Mesenchymal stem cell (in vitro differentiated cells and primary cell): Measurements from ENCODE around the gene TRAF2.

Source experiments
- DNase-seq: peaks from one replicate; pipeline ENCODE4 v3.0.0-alpha.2; 2013
- H2AFZ ChIP-seq: one replicate; pipeline ENCODE4 v1.6.1; 2013; ENCODE audit warnings: low read depth, mild to moderate bottlenecking, control low read depth, inconsistent platforms, low read length, moderate library complexity
- H2AK5ac ChIP-seq: 2 replicates; pipeline ENCODE4 v1.6.1; 2013; ENCODE audit warnings: low read length, moderate library complexity, mild to moderate bottlenecking, inconsistent platforms; ENCODE audit not compliant: severe bottlenecking
- H2BK120ac ChIP-seq: one replicate; pipeline ENCODE4 v1.6.1; 2013; ENCODE audit warnings: low read depth, mild to moderate bottlenecking, inconsistent platforms, low read length, moderate library complexity
- H2BK12ac ChIP-seq, 2 experiments: one replicate each; pipeline ENCODE4 v1.6.1; 2013; ENCODE audit warnings: inconsistent platforms in 2 of 2, low read length in 2 of 2, mild to moderate bottlenecking in 2 of 2, moderate library complexity in 2 of 2, control low read depth in 1 of 2
- H2BK15ac ChIP-seq: one replicate; pipeline ENCODE4 v1.6.1; 2013; ENCODE audit warnings: mild to moderate bottlenecking, low read depth, inconsistent platforms; ENCODE audit not compliant: poor library complexity, severe bottlenecking
- H2BK5ac ChIP-seq: 2 replicates; pipeline ENCODE4 v1.6.1; 2013; ENCODE audit warnings: low read depth, mild to moderate bottlenecking, low read length, control low read depth, inconsistent platforms; ENCODE audit not compliant: poor library complexity, severe bottlenecking
- H3K14ac ChIP-seq, 2 experiments: one replicate each; pipeline ENCODE4 v1.6.1; 2013; ENCODE audit warnings: inconsistent platforms in 2 of 2, low read length in 2 of 2, control low read depth in 1 of 2, mild to moderate bottlenecking in 1 of 2, moderate library complexity in 1 of 2
- H3K18ac ChIP-seq, 2 experiments: one replicate each; pipeline ENCODE4 v1.6.1; 2013; ENCODE audit warnings: inconsistent platforms in 2 of 2, low read length in 2 of 2, control low read depth in 1 of 2, low read depth in 1 of 2, mild to moderate bottlenecking in 1 of 2
- H3K23ac ChIP-seq, 2 experiments: one replicate each; pipeline ENCODE4 v1.6.1; 2013; ENCODE audit warnings: inconsistent platforms in 2 of 2, low read length in 2 of 2, mild to moderate bottlenecking in 2 of 2, moderate library complexity in 2 of 2, control low read depth in 1 of 2
- H3K27ac ChIP-seq: 2 replicates; pipeline ENCODE4 v1.5.1; 2013; ENCODE audit warnings: mild to moderate bottlenecking, moderate library complexity, low read length, control low read depth, inconsistent platforms; ENCODE audit not compliant: poor library complexity, severe bottlenecking
- H3K27me3 ChIP-seq, 2 experiments: 2 replicates each; pipeline versions ENCODE4 v1.6.1 to v1.7.0; 2013; ENCODE audit warnings: low read length in 2 of 2, mild to moderate bottlenecking in 2 of 2, moderate library complexity in 2 of 2, control low read depth in 1 of 2, inconsistent platforms in 1 of 2; ENCODE audit not compliant: control insufficient read depth in 1 of 2, insufficient read depth in 1 of 2
- H3K36me3 ChIP-seq, 2 experiments: 2 replicates each; pipeline versions ENCODE4 v1.6.1 to v1.7.0; 2013; ENCODE audit warnings: low read length in 2 of 2, control low read depth in 1 of 2, inconsistent platforms in 1 of 2, low read depth in 1 of 2, mild to moderate bottlenecking in 1 of 2; ENCODE audit not compliant: insufficient read depth in 2 of 2, control insufficient read depth in 1 of 2
- H3K4ac ChIP-seq, 2 experiments: one replicate each; pipeline ENCODE4 v1.6.1; 2013; ENCODE audit warnings: inconsistent platforms in 2 of 2, low read length in 2 of 2, mild to moderate bottlenecking in 2 of 2, moderate library complexity in 2 of 2, control low read depth in 1 of 2, low read depth in 1 of 2
- H3K4me1 ChIP-seq: 2 replicates; pipeline ENCODE4 v1.6.1; 2013; ENCODE audit warnings: low read depth, low read length, control low read depth; ENCODE audit not compliant: control insufficient read depth, insufficient read depth
- H3K4me2 ChIP-seq: 2 replicates; pipeline ENCODE4 v1.6.1; 2013; ENCODE audit warnings: low read length, mild to moderate bottlenecking, inconsistent platforms; ENCODE audit not compliant: poor library complexity, severe bottlenecking
- H3K4me3 ChIP-seq, 2 experiments: 2 replicates each; pipeline versions ENCODE4 v1.5.1 to v1.7.0; 2013; ENCODE audit warnings: low read length in 2 of 2, mild to moderate bottlenecking in 2 of 2, control low read depth in 1 of 2, low read depth in 1 of 2; ENCODE audit not compliant: insufficient read depth in 1 of 2
- H3K79me1 ChIP-seq: replicated peaks from 2 replicates; pipeline ENCODE4 v1.6.1; 2013; ENCODE audit warnings: mild to moderate bottlenecking, control low read depth, low read length, inconsistent platforms; ENCODE audit not compliant: poor library complexity, severe bottlenecking
- H3K9ac ChIP-seq: 2 replicates; pipeline ENCODE4 v1.7.0; 2013; ENCODE audit warnings: mild to moderate bottlenecking, low read length, moderate library complexity
- H3K9me3 ChIP-seq: 2 replicates; pipeline ENCODE4 v1.7.0; 2013; ENCODE audit warnings: mild to moderate bottlenecking, low read length; ENCODE audit not compliant: control insufficient read depth
- H4K8ac ChIP-seq: one replicate; pipeline ENCODE4 v1.6.1; 2013; ENCODE audit warnings: inconsistent platforms, mild to moderate bottlenecking, low read length, moderate library complexity
- H4K91ac ChIP-seq: one replicate; pipeline ENCODE4 v1.6.1; 2013; ENCODE audit warnings: mild to moderate bottlenecking, low read length, inconsistent platforms
- WGBS: methylation state at CpG from one replicate; pipeline ENCODE4 v1.1.7; 2013; ENCODE audit warnings: mixed read lengths; 5-methylcytosine and 5-hydroxymethylcytosine counted together

The TRAF2 gene

DNA sequence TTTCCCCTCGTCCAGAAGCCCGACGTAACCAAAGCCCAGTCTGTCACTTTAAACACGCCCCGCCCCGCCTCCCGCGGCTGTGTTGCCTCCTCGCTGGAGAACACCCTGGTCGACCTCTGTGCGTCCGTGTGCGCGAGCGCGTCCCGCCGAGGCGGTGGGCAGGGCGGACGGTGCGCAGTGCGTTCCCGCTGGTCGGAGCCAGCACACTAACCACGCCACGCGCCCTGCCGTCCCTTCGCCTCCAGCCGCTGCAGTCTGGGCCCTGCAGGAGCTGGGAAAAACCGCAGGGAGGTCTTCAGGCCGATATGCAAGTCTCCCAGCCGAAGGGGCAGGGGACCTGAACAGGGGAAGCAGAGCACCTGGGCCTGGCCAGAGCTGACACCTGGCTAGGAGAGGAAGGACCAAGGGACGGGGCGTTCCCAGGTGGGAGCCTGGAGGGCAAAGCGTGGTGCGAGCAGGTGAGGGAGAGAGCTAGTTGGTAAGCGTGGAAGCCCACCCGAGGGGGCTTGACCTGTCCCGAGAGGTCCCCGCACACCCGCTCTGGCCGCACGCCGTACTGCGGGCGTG is 38.4 kb upstream of the TRAF2 start:
- peak; percentile 95 for DNase-seq
- Histone ChIP-seq H3K4me1 (peaks cover 54% of the 10 kb centered on the region), H3K23ac (peak overlapping the region; percentile 4 to 92), H3K9me3 (no peaks in the 10 kb centered on the region), H4K91ac (peak overlapping the region; percentile 40), H3K14ac (peak overlapping the region; percentile 6 to 98), H3K4me2 (peak overlapping the region; percentile 89), H2AFZ (no peak overlapping the region), H2BK5ac (peak overlapping the region; percentile 24), H3K36me3 (peaks cover 0 to 63% of the 10 kb centered on the region in 2 experiments), H3K4me3 (peak overlapping the region; percentile 65 to 96), H3K79me1 (peaks cover 26% of the 10 kb centered on the region), H2BK15ac (peak overlapping the region; percentile 70), H3K4ac (peak overlapping the region; percentile 80 to 81), H3K18ac (peak overlapping the region; percentile 94 to 95), H2AK5ac (peak overlapping the region; percentile 34), H4K8ac (peak overlapping the region; percentile 71), H3K27me3 (peaks cover 0 to 22% of the 10 kb centered on the region in 2 experiments), H2BK120ac (peak overlapping the region; percentile 97), H2BK12ac (peak overlapping the region; percentile 1 to 92), H3K27ac (peak overlapping the region; percentile 78), H3K9ac (peak overlapping the region; percentile 91)
- WGBS, result 2% methylated on average over 46 of the region's 48 CpGs

GRCh38 chr9:136848393-136849037 is 37.8 kb upstream of the TRAF2 start:
- WGBS, result under 1% methylated on average over 39 of the region's 53 CpGs
- peak overlapping the region; percentile 91 for H3K9ac ChIP-seq
- H2BK120ac ChIP-seq, result peak overlapping the region; percentile 97
- H2AFZ ChIP-seq, result no peak overlapping the region
- peaks cover 0 to 18% of the 10 kb centered on the region in 2 experiments for H3K27me3 ChIP-seq
- peak overlapping the region; percentile 94 to 95 for H3K18ac ChIP-seq
- peak overlapping the region; percentile 89 for H3K4me2 ChIP-seq
- H3K79me1 ChIP-seq, result peaks cover 26% of the 10 kb centered on the region
- H4K91ac ChIP-seq, result peak overlapping the region; percentile 66
- H3K23ac ChIP-seq, result peak overlapping the region; percentile 4 to 92
- no peaks in the 10 kb centered on the region for H3K9me3 ChIP-seq
- no peak for DNase-seq
- H3K4me3 ChIP-seq, result peak overlapping the region; percentile 65 to 96
- peak overlapping the region; percentile 80 to 81 for H3K4ac ChIP-seq
- no peak overlapping the region for H2AK5ac ChIP-seq
- peaks cover 49% of the 10 kb centered on the region for H3K4me1 ChIP-seq
- H2BK15ac ChIP-seq, result peak overlapping the region; percentile 70
- peak overlapping the region; percentile 100 for H3K27ac ChIP-seq
- H3K14ac ChIP-seq, result peak overlapping the region; percentile 6 to 98
- peak overlapping the region in 1 of 2 experiments; percentile 92 for H2BK12ac ChIP-seq
- peak overlapping the region; percentile 47 for H4K8ac ChIP-seq
- peak overlapping the region; percentile 24 for H2BK5ac ChIP-seq
- H3K36me3 ChIP-seq, result peaks cover 0 to 69% of the 10 kb centered on the region in 2 experiments

GRCh38 chr9:136849038-136849959 is 37.0 kb upstream of the TRAF2 start, which contains the start of gene PHPT1:
Gene PHPT1 (plus strand): TSS chr9:136849409. CDS start chr9:136849431, 22 bp downstream.
- H3K14ac ChIP-seq, result peak within 1 kb of the TSS; percentile 6 to 98
- H3K4me1 ChIP-seq, result peaks cover 45% of the 10 kb centered on the region
- H3K18ac ChIP-seq, result peak within 1 kb of the TSS; percentile 97 to 98
- H2BK5ac ChIP-seq, result peak within 1 kb of the TSS; percentile 97
- peaks cover 0 to 18% of the 10 kb centered on the region in 2 experiments for H3K27me3 ChIP-seq
- peak within 1 kb of the TSS; percentile 94 for H3K4me2 ChIP-seq
- peak within 1 kb of the TSS; percentile 99 for H4K8ac ChIP-seq
- peak within 1 kb of the TSS; percentile 4 to 92 for H3K23ac ChIP-seq
- peak within 1 kb of the TSS; percentile 87 to 91 for H3K4ac ChIP-seq
- H3K79me1 ChIP-seq, result peaks cover 26% of the 10 kb centered on the region
- H3K36me3 ChIP-seq, result peaks cover 0 to 68% of the 10 kb centered on the region in 2 experiments
- H2BK15ac ChIP-seq, result peak within 1 kb of the TSS; percentile 90
- peak; percentile 99 for DNase-seq
- H3K27ac ChIP-seq, result peak within 1 kb of the TSS; percentile 100
- peak within 1 kb of the TSS; percentile 91 for H3K9ac ChIP-seq
- peak within 1 kb of the TSS; percentile 62 for H2AFZ ChIP-seq
- peak within 1 kb of the TSS; percentile 96 for H4K91ac ChIP-seq
- H2BK12ac ChIP-seq, result peak within 1 kb of the TSS in 1 of 2 experiments; percentile 92
- peak within 1 kb of the TSS; percentile 88 to 96 for H3K4me3 ChIP-seq
- peak within 1 kb of the TSS; percentile 29 for H2AK5ac ChIP-seq
- under 1% methylated on average over 62 of the region's 77 CpGs for WGBS
- peak within 1 kb of the TSS; percentile 97 for H2BK120ac ChIP-seq
- H3K9me3 ChIP-seq, result no peaks in the 10 kb centered on the region
